Activated T-cell treated with anti-CD3 and anti-CD28 coated beads, Interleukin-2, amount 50 U/mL, for 72 hours (primary cell): ENCODE data around the gene BUD13. TPM values are rescaled to one million over a fixed set of nuclear protein-coding genes. Genes with fewer than 3 reads are reported as not detected.

ENCODE experiments used
- ATAC-seq, 2 donors: fragments of 150-1000 bp; cut with Tn5 transposase; replicated peaks in 1 of 2; 2 replicates each; pipeline ENCODE4 v1.10.0; 2021; ENCODE audit warnings: moderate library complexity in 2 of 2, mild to moderate bottlenecking in 1 of 2
- DNase-seq, 2 donors: peaks; one replicate each; pipeline ENCODE4 v3.0.0; 2021 to 2022; ENCODE audit warnings: mixed read lengths in 1 of 2
- H3K27ac Mint-ChIP-seq: one replicate; pipeline ENCODE4 v1.8.0; 2022; ENCODE audit warnings: mild to moderate bottlenecking, moderate library complexity, mixed read lengths
- H3K27me3 Mint-ChIP-seq: one replicate; pipeline ENCODE4 v1.8.0; 2022; ENCODE audit warnings: low read depth, mixed read lengths
- H3K36me3 Mint-ChIP-seq, 2 donors: one replicate each; pipeline ENCODE4 v1.8.0; 2022; ENCODE audit warnings: mixed read lengths in 2 of 2, mild to moderate bottlenecking in 1 of 2; ENCODE audit not compliant: insufficient read depth in 2 of 2
- H3K4me1 Mint-ChIP-seq: one replicate; pipeline ENCODE4 v1.8.0; 2022; ENCODE audit warnings: low read depth, mixed read lengths
- H3K4me3 Mint-ChIP-seq, 2 donors: one replicate each; pipeline ENCODE4 v1.8.0; 2022; ENCODE audit warnings: mild to moderate bottlenecking in 2 of 2, mixed read lengths in 2 of 2, moderate library complexity in 2 of 2
- H3K9me3 Mint-ChIP-seq, 2 donors: one replicate each; pipeline ENCODE4 v1.8.0; 2022; ENCODE audit warnings: mixed read lengths in 2 of 2
- total RNA-seq, 2 donors: library from RNA; stranded (reverse); gene quantifications; one replicate each; pipeline ENCODE4 v1.2.3, GENCODE V29; 2022

Gene BUD13
- total RNA-seq, 2 donors from 2014 or later = 26.1 to 32.8 TPM

GRCh38 chr11:116731821-116732220, 41.0 kb downstream of the BUD13 start:
- no peak overlapping the region for H3K27ac Mint-ChIP-seq
- DNase-seq = no peak
- no peak for ATAC-seq
- H3K4me1 Mint-ChIP-seq = peaks cover 22% of the 10 kb centered on the region
- H3K27me3 Mint-ChIP-seq = no peaks in the 10 kb centered on the region
- no peak overlapping the region for H3K4me3 Mint-ChIP-seq
- no peaks in the 10 kb centered on the region for H3K9me3 Mint-ChIP-seq
- H3K36me3 Mint-ChIP-seq = peaks cover 0 to 2% of the 10 kb centered on the region in 2 donors

- no peak overlapping the region for H3K27ac Mint-ChIP-seq
- DNase-seq (no peak), ATAC-seq (no peak)
- no peaks in the 10 kb centered on the region for H3K9me3 Mint-ChIP-seq
- no peak overlapping the region for H3K4me3 Mint-ChIP-seq
- peaks cover 0 to 2% of the 10 kb centered on the region in 2 donors for H3K36me3 Mint-ChIP-seq
- peaks cover 22% of the 10 kb centered on the region for H3K4me1 Mint-ChIP-seq
- H3K27me3 Mint-ChIP-seq = no peaks in the 10 kb centered on the region
Measured at GRCh38 chr11:116731097-116731761, 41.6 kb downstream of the BUD13 start.

GRCh38 chr11:116730601-116731000, 42.2 kb downstream of the BUD13 start:
- DNase-seq (no peak), ATAC-seq (no peak)
- no peak overlapping the region for H3K27ac Mint-ChIP-seq
- peaks cover 0 to 2% of the 10 kb centered on the region in 2 donors for H3K36me3 Mint-ChIP-seq
- no peaks in the 10 kb centered on the region for H3K9me3 Mint-ChIP-seq
- H3K4me1 Mint-ChIP-seq = peaks cover 22% of the 10 kb centered on the region
- H3K27me3 Mint-ChIP-seq = no peaks in the 10 kb centered on the region
- H3K4me3 Mint-ChIP-seq = no peak overlapping the region

- Mint-ChIP-seq H3K9me3 (no peaks in the 10 kb centered on the region), H3K27me3 (no peaks in the 10 kb centered on the region), H3K36me3 (peaks cover 0 to 2% of the 10 kb centered on the region in 2 donors), H3K4me1 (peaks cover 22% of the 10 kb centered on the region), H3K27ac (no peak overlapping the region), H3K4me3 (no peak overlapping the region)
- ATAC-seq (no peak), DNase-seq (no peak)
Measured at GRCh38 chr11:116730241-116730561, 42.6 kb downstream of the BUD13 start.

- Mint-ChIP-seq H3K4me3 (no peak overlapping the region), H3K36me3 (peaks cover 0 to 2% of the 10 kb centered on the region in 2 donors), H3K27me3 (no peaks in the 10 kb centered on the region), H3K4me1 (peaks cover 22% of the 10 kb centered on the region), H3K9me3 (no peaks in the 10 kb centered on the region), H3K27ac (no peak overlapping the region)
- DNase-seq (no peak), ATAC-seq (no peak)
Measured at GRCh38 chr11:116729501-116730240, 43.1 kb downstream of the BUD13 start.

GRCh38 chr11:116727990-116728389, 44.8 kb downstream of the BUD13 start:
- H3K4me3 Mint-ChIP-seq = no peak overlapping the region
- no peaks in the 10 kb centered on the region for H3K9me3 Mint-ChIP-seq
- DNase-seq (no peak), ATAC-seq (no peak)
- H3K4me1 Mint-ChIP-seq = peaks cover 8% of the 10 kb centered on the region
- no peak overlapping the region for H3K27ac Mint-ChIP-seq
- peaks cover 0 to 2% of the 10 kb centered on the region in 2 donors for H3K36me3 Mint-ChIP-seq
- H3K27me3 Mint-ChIP-seq = peaks cover 4% of the 10 kb centered on the region

GRCh38 chr11:116725434-116726221, 47.2 kb downstream of the BUD13 start:
- no peak for ATAC-seq
- no peaks in the 10 kb centered on the region for H3K36me3 Mint-ChIP-seq
- H3K27me3 Mint-ChIP-seq = peaks cover 7% of the 10 kb centered on the region
- no peak overlapping the region for H3K4me3 Mint-ChIP-seq
- no peaks in the 10 kb centered on the region for H3K4me1 Mint-ChIP-seq
- no peak for DNase-seq
- no peaks in the 10 kb centered on the region for H3K9me3 Mint-ChIP-seq
- no peak overlapping the region for H3K27ac Mint-ChIP-seq

- DNase-seq = no peak
- H3K36me3 Mint-ChIP-seq = no peaks in the 10 kb centered on the region
- H3K4me3 Mint-ChIP-seq = no peak overlapping the region
- H3K9me3 Mint-ChIP-seq = no peaks in the 10 kb centered on the region
- no peak for ATAC-seq
- H3K27me3 Mint-ChIP-seq = peaks cover 7% of the 10 kb centered on the region
- H3K27ac Mint-ChIP-seq = no peak overlapping the region
- H3K4me1 Mint-ChIP-seq = no peaks in the 10 kb centered on the region
Measured at GRCh38 chr11:116724813-116725212, 48.0 kb downstream of the BUD13 start.

GRCh38 chr11:116723511-116723910, 49.3 kb downstream of the BUD13 start:
- Mint-ChIP-seq H3K27me3 (peaks cover 7% of the 10 kb centered on the region), H3K4me1 (no peaks in the 10 kb centered on the region), H3K36me3 (no peaks in the 10 kb centered on the region), H3K27ac (no peak overlapping the region), H3K9me3 (no peaks in the 10 kb centered on the region), H3K4me3 (no peak overlapping the region)
- DNase-seq (no peak), ATAC-seq (no peak)

GRCh38 chr11:116721988-116722387, 50.8 kb downstream of the BUD13 start:
- Mint-ChIP-seq H3K4me3 (no peak overlapping the region), H3K4me1 (no peaks in the 10 kb centered on the region), H3K9me3 (no peaks in the 10 kb centered on the region), H3K36me3 (no peaks in the 10 kb centered on the region), H3K27me3 (peaks cover 7% of the 10 kb centered on the region), H3K27ac (no peak overlapping the region)
- no peak for ATAC-seq
- no peak for DNase-seq

GRCh38 chr11:116720895-116721294, 51.9 kb downstream of the BUD13 start:
- DNase-seq = no peak
- H3K4me1 Mint-ChIP-seq = no peaks in the 10 kb centered on the region
- H3K27ac Mint-ChIP-seq = no peak overlapping the region
- no peak for ATAC-seq
- H3K4me3 Mint-ChIP-seq = no peak overlapping the region
- no peaks in the 10 kb centered on the region for H3K36me3 Mint-ChIP-seq
- H3K27me3 Mint-ChIP-seq = peaks cover 7% of the 10 kb centered on the region
- no peaks in the 10 kb centered on the region for H3K9me3 Mint-ChIP-seq

GRCh38 chr11:116718955-116719501, 53.8 kb downstream of the BUD13 start:
- no peak for ATAC-seq

GRCh38 chr11:116716621-116717020, 56.2 kb downstream of the BUD13 start:
- ATAC-seq = no peak
- H3K4me3 Mint-ChIP-seq = no peak overlapping the region
- no peaks in the 10 kb centered on the region for H3K4me1 Mint-ChIP-seq
- no peak overlapping the region for H3K27ac Mint-ChIP-seq
- no peak for DNase-seq
- no peaks in the 10 kb centered on the region for H3K9me3 Mint-ChIP-seq
- H3K36me3 Mint-ChIP-seq = no peaks in the 10 kb centered on the region
- no peaks in the 10 kb centered on the region for H3K27me3 Mint-ChIP-seq

More at GRCh38 chr11:116718955-116719501, 53.8 kb downstream of the BUD13 start:
- no peaks in the 10 kb centered on the region for H3K4me1 Mint-ChIP-seq
- no peak overlapping the region for H3K4me3 Mint-ChIP-seq
- H3K9me3 Mint-ChIP-seq = no peaks in the 10 kb centered on the region
- H3K27me3 Mint-ChIP-seq = peaks cover 7% of the 10 kb centered on the region
- H3K36me3 Mint-ChIP-seq = no peaks in the 10 kb centered on the region
- no peak overlapping the region for H3K27ac Mint-ChIP-seq
- no peak for DNase-seq
